ENCODE measurements around the gene FLCN. TPM values are rescaled to one million over a fixed set of nuclear protein-coding genes. Genes with fewer than 3 reads are reported as not detected.

FLCN gene
- total RNA-seq, 1 experiment from 2014 or later, result 18.2 TPM

DNA sequence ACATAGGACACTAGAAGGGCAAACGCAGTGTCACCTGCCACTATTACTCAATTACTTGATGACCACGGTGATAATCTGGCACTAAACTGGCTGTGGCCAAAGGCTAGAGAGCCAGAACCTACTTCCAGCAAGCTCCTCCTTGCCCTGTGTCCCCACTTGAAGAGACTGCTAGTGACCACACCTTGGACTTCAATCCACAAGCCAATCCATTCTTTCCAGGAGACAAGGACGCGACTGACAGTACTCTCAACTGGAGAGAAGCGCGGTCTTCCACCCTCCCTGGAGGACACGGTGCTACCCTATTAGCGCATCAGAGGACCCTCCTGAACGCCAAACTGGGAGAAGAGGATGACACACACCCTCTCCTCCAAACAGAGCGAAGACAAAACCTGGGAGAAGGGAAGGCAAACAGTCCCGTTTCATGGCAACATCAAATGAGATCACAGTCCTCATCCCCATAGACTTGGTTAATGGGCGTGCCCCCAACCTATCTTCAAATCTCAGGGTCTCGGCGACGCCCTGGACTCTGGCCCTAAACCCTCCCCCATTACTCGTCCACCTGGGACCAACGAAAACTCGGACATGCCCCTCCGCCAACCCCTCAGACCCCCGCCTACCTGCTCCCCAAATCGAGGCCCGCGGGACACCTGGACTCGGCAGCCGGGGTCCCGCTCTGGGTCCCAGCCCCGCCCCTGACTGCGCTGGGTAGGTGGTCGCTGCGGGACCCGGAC lies 508 bp downstream of the FLCN start:
- DNase-seq (ENCODE audit: low read depth), result peak; percentile 63

DNA sequence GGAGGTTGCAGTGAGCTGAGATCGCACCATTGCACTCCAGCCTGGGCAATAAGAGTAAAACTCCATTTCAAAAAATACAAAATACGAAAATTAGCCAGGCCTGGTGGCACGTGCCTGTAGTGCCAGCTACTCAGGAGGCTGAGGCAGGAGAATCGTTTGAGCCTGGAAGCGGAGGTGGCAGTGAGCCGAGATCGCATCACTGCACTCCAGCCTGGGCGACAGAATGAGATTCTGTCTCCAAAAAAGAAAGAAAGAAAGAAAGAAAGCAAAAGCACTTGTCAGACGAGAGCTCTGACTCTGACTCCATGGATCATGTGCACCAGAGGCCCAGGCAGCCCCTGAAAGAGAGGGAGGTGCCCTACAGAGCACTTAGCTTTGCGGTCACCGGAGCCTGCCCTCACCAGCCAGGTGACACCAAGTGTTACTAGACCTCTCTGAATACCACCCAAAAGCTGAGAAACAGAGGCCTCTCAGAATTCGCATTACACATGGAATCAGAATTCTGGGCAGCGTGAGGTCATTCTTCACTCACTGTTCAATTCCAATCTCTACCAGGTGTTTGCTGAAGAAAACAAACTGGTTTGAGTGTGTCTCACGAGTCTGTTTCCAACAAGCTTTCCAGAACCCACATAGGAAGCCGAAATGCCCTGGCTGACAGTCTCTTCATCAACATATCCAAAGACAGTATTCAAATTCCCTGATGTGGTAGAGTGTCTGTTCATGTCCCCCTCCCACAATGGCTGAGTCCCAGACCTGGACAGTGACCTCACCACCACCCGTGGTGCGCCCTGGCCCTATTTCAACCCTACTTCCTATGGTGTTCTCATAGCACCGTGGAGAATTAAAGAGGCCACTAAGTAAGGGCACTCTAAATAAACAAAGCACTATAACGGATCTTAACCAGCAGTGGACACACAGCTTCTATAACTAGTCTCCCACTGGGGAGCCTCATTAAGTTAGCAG lies 1.5 kb downstream of the FLCN start:
- DNase-seq (ENCODE audit: low read depth), result peak; percentile 72

GRCh38 chr17:17232303-17232621 lies 4.7 kb downstream of the FLCN start:
- DNase-seq (ENCODE audit: low read depth), result no peak

DNA sequence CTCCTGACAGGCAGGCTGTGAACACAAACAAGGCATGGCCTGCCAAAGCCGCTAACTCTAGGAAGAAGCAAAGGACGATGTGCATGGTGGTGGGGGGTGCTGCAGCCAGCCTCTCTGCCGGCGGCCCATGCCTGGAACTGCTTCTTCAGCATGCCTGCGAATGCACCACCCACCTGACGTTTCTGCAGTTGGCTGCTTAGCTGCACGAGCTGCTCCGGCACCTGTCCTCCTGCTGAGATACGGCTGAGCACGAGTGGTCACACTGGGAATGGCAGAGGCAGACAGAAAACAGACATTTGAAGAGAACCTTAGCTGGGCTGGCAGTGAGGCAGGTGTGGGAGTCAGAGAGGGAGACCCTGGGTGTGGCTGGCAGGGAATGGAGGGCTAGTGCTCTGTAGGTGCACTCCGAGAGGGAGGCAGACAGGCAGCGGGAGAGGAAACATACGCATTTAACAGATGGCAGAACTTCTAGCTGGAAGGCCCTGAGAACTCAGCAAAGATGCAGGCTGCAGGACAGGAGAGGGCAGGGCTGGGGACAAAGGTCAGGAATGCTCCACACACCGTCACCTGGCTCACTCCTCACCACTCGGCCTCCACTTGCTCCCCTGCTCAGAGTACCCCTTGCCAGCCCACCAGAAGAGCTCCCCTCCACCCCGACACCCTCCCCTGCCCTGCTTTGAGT lies 5.2 kb downstream of the FLCN start:
- DNase-seq (ENCODE audit: low read depth), result no peak

GRCh38 chr17:17229416-17230384 lies 7.3 kb downstream of the FLCN start:
- DNase-seq (ENCODE audit: low read depth), result no peak

GRCh38 chr17:17228521-17229279 lies 8.3 kb downstream of the FLCN start:
- no peak for DNase-seq (ENCODE audit: low read depth)

DNA sequence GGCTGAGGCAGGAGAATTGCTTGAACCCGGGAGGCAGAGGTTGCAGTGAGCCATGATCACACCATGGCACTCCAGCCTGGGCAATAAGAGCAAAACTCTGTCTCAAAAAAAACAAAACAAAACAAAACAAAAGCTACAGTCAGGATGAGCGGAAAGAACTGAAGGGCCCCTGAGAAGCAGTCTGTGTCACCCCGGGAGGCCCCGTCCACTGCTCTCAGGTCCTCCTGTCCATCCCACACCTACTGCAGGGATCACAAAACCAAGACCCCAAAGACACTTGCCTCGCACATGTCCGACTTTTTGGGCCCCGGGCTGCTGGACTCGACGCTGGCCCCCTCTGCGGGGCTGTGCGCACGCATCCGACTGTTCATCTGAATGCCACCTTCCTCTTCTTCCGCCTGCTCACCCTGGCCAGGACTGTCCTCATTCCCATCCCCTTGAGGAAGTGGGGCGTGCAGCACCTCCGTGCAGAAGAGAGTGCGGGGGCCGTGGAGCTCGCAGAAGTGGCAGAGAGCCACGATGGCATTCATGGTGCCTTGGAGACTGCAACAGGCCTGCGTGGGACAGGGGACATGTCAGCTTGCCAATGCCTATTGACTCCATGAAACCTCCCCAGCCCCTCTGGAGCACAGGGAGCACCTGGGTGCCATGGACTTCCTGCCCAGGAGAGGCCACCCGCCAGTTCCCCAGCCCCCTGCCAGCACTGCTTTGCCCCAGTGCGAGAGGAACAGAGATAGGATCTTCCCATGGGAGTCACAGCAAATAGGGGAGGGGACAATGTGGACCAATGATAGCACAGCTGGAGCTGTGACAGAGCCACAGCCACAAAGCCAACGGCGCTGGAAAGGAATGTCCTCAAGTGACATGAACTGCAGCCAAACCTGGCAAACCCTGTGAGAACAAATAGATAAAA lies 9.1 kb downstream of the FLCN start:
- DNase-seq (ENCODE audit: low read depth), result no peak

- DNase-seq (ENCODE audit: low read depth), result no peak
Observed at GRCh38 chr17:17226451-17227265, 10.3 kb downstream of the FLCN start.

GRCh38 chr17:17225901-17226300 lies 11.1 kb downstream of the FLCN start:
- DNase-seq (ENCODE audit: low read depth), result no peak

GRCh38 chr17:17224137-17224536 lies 12.8 kb downstream of the FLCN start:
- no peak for DNase-seq (ENCODE audit: low read depth)

DNA sequence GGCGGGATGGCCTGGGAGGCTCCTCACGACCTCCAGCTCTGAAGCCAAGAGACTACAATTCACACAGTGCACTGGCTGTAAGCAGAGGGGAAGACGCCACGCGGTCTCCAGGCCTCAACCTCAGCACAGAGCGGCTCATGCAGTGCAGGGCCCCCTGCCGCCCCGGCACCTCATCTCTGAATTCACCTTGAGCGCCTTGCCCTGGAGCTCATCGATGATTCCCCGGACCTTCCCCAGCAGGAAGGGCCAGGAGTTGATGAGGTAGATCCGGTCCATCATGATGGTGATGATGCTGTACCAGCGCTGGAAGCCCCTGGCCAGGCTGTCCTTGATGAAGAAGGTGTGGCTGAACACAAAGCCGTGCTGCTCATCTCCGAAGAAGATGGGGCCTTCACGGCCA lies 13.2 kb downstream of the FLCN start:
- DNase-seq (ENCODE audit: low read depth), result no peak

- DNase-seq (ENCODE audit: low read depth), result no peak
Observed at GRCh38 chr17:17221329-17221728, 15.6 kb downstream of the FLCN start.

GRCh38 chr17:17220529-17220928 lies 16.4 kb downstream of the FLCN start:
- no peak for DNase-seq (ENCODE audit: low read depth)

DNA sequence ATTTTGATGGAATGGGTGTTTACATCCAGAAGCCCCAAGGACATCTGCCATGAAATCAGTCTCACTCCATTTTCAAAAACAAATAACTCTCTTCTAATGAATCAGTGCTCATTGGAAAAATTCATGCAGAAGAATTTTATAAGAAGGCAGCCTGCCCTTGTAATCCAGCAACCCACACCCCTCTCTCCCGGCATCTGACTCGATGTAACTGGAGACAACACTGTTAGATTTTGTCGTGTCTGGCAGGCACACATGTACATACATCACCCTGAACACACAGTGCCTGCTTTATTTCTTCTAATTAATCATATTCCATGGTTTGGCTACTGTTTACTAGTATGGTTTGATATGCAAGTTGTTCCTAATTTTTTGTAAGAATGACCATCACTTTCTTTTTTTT lies 19.0 kb downstream of the FLCN start:
- DNase-seq (ENCODE audit: low read depth), result no peak

DNA sequence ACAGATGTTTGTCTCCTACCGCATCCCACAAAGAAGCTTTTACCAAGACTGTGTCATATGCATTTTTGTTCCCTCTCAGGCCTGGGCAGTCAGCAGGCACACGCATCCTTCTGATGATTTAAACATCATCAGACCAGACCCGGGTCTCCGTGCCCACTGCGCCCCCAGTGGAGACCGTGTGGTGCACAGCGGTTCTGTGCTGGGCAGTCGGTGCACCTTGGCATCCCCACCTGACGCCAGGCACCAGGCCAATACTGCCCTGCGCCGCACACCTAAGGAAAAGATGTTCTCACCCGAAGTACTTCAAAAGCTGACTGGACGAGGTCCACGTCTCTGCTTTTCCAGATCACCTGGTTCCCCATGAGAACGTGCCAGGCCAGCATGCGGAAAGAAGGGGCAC lies 20.2 kb downstream of the FLCN start:
- DNase-seq (ENCODE audit: low read depth), result no peak

- DNase-seq (ENCODE audit: low read depth), result no peak
Observed at GRCh38 chr17:17216236-17216635, 20.7 kb downstream of the FLCN start.

- no peak for DNase-seq (ENCODE audit: low read depth)
Observed at GRCh38 chr17:17215575-17215974, 21.4 kb downstream of the FLCN start.

DNA sequence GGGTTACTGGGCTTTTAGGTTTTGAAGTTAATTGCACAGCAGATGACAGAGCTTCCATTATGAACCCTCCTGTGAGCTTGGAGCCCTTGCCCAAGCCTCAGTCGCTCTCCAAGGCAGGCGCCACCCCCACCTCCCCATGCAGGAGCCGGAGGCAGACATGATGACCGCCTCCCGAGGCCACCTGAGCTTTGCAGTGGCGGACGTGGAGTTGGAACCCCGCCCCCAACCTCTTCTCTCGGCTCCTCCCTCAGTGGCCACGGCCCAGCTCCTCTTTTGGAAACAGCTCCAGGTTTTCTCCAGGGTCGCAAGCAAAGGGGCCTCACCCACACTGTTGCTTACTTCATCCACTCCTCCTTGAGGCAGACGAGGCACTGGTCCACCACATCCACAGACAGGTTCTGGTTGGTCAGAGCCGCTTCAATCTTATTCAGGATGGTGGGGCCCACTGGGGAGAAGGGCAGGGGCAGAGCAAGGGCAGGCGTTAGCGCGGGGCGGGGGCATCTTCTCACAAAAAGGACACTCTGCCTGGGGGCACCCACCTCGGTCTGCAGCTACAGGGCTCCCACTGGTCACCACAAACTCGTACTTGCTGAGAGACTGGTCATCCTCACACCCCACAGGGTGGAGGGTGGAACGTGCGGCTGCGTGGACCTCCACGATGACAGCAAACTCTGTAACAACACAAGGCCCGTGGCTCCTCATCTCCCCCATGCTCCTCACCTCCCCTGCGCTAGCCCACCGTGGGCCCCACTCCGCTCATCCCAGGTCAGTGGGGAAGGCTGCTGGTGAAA lies 22.1 kb downstream of the FLCN start:
- no peak for DNase-seq (ENCODE audit: low read depth)

All from Daoy (cell line).